Inferior parietal cortex (tissue), 1 donor: ENCODE results near the gene SH3BP4.

Experiments used
- DNase-seq: peaks from one replicate; pipeline ENCODE4 v3.0.0-alpha.2; 2016; ENCODE audit errors: extremely low spot score

Gene SH3BP4

DNA sequence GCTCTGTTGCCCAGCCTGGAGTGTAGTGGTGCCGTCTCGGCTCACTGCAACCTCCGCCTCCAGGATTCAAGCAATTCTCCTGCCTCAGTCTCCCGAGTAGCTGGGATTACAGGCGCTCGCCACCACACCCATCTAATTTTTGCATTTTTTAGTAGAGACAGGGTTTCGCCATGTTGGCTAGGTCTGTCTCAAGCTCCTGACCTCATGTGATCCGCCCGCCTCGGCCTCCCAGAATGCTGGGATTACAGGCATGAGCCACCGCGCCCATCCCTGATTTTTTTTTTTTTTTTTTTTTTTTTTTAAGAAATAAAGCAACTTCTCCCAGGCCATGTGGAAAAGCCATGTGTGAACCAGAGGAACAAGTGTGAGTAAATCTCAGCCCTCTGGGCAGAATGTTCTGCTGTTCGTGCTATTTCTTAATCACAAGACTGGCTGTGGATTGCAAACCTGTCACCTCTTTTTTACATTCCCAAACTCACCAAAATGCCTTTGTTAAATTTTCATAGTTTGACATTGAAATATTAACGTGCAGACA is 6.4 kb upstream of the SH3BP4 start:
- DNase-seq, result no peak

DNA sequence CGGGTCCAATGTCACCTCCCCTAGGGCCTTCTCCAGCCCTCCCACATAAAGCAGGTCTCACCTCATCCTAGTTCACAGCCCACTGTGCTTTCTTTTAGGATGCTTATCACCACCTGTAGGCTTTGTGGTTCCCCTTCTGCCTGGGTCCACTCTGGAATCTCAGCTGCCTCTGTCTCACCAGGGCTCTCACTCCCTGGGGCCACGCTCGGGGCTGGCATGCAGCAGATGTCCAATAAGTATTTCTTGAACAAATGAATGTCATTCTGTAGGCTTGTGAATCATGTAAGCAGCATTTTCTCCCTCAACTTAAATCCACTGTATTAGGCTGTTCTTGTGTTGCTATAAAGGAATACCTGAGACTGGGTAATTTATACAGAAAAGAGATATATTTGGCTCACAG is 4.3 kb upstream of the SH3BP4 start:
- no peak for DNase-seq

DNA sequence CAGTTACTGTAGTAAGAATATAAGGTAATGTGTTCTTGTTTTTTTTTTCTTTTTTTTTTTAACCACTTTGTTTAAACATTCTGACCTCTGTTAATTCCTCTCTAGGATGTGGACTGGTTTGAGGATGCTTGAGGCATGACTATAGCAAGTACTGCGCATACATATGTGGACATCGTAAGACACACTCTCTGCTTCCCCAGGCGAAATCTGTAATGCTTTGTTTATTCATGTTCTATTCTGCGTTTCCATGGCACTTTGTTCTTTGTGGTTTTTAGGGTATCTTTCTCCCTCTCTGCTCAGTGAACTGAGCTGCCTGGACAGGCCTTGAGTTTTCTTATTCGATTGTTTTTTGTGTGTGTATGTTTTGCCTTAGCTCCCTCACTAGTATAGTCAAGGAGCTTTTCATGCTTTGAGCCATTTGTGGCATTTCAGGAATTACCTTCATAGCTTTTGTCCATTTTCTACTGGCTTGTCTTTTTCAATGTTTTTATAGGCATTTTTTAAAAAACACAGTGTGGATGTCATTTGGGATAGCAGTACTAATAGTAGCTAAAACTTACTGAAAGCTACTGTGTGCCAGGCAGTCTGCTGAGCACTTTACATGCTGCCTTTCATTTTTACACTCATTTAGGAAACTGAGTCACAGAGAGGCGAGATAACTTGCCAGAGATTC is 1.9 kb upstream of the SH3BP4 start:
- no peak for DNase-seq

DNA sequence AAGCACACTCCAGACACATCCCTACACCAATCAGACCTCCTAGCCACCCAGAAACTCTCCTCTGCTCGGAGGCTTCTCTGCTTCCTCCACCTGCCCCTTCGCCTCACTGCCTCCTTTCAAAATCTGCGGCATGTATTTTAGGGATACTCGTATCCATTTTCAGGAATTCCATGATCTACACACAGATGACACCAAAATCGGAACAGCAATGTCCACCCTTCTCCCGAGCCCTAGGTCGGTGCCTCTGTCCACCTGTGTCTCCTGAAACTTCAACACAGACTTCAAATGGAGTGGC is 1.4 kb upstream of the SH3BP4 start:
- no peak for DNase-seq

DNA sequence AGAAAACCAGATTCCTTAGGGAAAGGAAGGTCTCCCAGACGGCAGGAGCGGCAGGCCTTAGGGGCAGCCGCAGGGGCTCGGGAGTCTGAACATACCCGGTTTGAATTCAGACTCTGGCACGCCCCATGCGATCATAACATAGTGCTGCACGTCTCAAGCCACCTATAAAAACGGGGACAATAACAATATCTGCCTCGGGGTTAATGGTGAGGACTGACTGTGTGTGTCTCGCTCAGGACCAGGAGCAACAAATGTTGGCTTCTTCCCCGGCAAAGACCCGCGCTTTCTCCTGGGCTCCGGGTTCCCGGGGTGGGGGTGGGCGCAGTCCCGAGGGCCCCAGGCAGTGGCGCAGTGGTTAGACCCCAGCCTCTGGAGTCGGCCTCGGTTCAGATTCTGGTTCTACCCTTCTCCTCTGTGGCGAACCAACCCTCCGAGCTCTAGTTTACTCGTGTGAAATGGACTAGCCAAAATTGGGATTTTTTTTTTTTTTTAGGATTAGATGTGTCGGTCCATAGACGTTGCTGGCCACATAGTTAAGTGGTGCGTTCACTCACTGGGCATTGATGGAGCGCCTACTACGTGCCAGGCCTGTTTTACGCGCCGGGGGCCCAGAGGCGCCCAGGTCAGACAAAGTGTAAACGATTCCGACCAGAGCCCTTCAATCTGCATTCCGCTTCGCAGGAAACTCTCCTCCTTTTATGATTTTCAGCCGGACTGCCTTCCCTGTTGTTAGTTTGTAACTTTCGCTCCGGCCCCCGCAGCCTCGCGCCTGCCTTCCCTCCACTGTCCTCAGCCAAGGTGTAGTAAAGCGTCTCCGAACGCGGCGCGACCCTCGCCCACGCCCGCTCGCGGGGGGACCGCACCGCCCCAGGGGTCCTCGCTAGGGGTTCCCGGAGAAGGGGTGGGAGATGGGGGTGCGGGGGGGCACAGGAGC is 820 bp upstream of the SH3BP4 start:
- no peak for DNase-seq

DNA sequence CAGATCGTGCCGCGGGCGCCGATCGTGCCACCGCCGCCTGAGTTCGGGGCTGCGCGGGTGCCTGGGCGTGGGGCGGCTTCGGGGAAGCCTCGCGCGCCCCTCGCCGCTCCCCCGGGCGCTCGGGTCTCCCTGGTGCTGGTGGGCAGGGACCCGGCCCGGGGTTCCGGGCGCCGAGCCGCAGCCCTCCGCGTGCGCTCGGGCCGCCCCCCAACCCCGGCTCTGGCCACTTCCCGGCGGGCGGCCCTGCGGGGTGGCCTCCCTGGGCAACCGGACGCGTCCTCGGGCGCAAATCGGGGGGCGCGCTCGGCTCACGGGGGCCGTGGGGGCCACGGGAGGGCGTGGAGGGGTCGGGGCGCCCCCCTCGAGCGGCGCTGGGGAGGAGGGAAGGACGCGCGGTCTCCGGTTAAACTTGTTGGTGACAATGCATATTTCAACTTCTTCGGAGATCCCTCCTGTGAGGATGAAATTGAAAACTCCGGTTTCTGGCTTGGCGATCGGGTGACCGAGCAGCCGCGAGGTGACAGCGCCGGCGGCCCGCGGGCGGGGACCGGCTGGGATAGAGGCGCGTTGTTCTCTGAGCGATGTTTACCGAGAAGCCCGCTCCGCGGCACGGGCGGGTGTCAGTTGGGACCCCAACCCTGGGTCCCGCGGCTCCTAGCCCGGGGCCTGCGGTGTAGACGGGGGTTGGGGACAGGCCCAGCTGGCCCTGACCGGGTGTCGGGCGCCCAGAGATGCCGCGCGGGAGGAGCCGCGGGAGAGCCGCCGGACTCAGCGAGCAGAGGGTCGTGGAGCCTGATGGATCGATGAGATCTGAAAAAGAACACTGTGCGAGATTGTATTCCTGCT is 676 bp downstream of the SH3BP4 start:
- DNase-seq, result no peak

DNA sequence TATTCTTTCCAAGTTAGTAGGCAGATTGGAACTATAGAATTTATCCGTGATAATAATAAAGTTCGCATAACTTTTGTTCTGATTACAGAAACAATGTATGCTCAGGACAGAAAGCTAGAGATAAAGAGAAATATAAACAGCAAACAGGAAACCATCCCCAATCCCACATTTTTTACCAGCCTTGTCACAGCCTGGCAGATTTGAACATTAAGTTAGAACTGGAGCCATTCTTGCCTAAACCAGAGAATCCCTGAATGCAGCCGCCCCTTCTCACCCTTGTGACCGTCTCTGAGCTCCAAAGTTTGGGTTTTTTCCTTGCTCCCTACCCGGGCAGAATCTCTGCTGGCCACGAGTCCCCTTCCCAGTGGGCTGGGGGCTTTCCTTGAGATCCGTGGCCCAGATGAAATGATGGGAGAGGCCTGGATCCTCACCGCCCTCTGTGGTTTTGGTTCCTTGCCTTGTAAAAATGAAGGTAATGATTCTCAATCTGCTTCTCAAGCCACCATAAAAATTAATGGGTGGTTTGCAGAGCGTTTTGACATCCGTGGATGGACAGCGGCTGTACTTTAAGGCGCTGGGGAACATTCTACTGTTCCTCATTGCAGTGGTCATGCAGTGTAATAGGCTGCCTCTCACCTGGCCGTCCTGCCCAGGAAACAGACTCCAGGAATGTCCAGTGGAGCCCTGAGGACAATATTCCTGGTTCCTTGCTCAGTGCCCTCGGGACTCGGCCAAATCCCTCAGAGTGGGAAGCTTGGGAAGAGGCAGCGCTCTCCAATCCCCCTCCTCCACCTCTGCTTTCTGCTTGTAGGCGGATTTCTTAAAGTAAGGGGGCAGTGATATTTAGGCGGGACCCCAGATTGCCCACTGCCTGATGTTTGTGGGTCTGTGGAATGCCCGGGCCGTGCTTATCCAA is 1.6 kb downstream of the SH3BP4 start:
- no peak for DNase-seq

DNA sequence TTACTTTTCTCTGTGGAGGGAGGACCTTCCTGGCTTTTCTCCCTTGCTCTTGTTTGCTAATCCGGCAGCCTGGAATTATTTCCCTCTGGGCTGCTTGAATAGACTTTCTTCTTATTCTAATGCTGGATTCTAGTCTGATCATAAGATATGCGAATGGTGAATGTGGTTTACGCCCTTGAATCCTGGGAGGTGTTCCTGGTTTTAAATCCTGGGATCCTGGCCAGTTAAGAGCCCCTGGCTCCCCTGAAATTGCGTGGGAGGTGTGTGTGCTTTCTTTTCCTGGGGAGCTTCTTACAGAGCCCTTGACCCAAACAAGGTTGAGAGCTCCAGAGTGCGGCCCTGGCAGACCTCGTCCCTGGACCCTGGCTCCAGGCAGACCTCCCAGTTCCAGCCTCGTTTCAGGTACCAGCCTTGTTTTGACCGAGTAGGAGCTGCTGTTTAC is 2.8 kb downstream of the SH3BP4 start:
- DNase-seq, result no peak

DNA sequence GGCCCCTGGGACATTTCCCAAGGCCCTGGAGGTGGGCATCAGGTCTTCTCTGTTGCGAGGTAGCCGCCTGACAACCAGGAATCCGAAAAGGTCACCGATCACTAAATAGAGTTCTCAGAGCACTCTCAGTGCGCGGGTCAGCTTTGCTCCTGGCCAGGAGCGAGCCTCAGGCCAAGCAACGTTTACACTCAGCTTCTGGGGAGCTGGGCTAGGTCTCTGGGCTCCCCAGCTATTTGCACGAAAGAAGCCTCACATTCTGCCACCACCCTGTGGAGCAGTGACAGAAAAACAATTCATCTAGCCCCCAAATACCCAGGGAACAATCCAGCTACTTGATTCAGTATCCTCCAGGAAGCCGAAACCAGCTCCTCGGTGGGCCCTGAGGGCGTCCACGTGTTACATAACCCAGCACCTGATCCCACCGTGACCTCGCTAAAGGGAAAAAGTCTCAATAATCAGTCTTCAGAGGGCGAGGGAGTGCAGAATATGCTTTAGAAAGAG is 3.3 kb downstream of the SH3BP4 start:
- DNase-seq, result no peak

DNA sequence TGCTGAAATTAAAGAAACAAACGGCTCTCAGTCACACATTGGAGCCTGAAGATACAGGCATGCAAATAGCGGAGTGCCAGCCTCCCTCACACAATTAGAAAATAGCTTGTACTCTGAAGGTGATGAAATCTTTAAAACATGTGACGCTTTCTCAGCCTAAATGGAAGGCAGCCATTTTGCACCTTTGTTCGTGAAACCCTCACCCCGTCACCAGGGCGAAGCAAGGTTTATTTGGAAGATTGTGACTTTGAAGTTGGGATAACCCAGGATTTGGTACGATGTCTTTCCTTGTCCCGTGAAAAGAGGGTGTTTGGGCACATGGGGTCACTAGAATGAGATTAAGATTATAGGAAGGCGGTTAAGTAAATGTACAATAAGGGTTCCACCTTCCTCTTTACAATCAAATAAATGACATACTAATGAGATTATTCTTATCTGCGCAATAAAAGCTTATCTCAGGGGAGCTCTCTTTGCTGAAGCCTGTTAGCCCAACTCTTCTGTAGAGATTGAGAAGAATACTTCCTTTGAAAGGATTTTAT is 4.2 kb downstream of the SH3BP4 start:
- no peak for DNase-seq

DNA sequence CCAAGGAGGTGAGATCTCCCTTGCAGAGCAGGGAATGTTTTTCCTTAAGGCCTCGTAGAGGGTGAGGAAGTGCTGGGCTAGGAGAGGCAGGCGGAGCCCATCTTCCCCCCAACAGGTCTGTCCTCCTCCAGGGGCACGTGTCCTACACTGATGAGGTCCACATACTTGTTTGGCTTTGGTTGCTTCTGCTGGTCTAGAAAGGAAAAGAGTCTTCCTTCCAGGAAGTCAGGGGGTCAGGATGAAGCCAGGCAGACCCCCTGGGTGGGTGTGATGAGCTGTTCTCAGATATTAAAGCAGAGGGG is 6.0 kb downstream of the SH3BP4 start:
- DNase-seq, result no peak

DNA sequence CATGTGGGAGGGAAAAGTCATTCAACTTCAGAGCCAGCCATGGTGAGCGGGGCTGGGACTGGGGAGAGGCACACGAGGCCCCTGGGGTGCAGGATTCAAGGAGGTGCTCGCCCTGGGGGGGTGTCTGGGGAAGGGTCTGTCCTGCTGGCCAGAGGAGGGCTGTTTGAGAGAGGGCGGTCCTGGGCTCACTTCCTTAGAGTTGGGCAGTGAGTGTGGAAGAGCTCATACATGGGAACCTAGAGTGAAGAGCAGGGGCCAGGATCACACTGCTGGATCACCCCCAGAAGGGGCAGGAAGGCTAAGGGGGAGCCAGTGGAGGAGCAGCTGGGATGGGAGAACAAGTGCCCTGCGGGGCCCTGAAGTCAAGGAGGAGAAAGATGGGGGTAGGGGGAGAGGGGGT is 6.5 kb downstream of the SH3BP4 start:
- DNase-seq, result no peak

DNA sequence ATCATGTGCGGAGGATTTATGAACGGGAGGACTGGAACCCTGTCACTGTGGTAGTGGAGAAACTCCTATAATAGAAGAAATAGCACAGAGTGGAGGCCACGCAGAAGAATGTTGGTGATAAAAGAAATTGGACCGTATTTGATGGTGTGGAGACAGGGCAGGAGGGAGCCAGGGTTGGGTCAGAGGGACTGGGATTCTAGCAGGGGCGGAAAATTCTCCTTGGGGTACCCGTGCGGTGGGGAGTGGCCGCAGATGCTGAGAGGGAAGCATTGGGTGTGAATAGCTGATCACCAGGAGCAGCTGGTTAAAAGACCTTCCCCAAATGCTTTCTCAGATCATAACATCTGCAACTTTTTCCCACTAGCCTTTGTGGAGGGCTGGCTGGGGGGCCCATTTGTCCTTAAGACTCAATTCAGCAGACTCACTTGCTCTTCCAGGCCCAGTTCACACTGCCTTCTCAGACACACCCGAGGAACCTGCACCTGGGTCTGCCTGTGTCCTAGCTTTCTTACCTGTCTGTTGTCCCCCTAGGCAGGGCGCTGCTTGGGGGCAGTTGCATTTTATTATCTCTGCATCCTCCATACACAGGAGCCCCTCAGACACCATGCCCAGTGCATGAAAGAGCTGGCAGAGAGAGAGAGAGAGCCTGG is 7.1 kb downstream of the SH3BP4 start:
- DNase-seq, result no peak

DNA sequence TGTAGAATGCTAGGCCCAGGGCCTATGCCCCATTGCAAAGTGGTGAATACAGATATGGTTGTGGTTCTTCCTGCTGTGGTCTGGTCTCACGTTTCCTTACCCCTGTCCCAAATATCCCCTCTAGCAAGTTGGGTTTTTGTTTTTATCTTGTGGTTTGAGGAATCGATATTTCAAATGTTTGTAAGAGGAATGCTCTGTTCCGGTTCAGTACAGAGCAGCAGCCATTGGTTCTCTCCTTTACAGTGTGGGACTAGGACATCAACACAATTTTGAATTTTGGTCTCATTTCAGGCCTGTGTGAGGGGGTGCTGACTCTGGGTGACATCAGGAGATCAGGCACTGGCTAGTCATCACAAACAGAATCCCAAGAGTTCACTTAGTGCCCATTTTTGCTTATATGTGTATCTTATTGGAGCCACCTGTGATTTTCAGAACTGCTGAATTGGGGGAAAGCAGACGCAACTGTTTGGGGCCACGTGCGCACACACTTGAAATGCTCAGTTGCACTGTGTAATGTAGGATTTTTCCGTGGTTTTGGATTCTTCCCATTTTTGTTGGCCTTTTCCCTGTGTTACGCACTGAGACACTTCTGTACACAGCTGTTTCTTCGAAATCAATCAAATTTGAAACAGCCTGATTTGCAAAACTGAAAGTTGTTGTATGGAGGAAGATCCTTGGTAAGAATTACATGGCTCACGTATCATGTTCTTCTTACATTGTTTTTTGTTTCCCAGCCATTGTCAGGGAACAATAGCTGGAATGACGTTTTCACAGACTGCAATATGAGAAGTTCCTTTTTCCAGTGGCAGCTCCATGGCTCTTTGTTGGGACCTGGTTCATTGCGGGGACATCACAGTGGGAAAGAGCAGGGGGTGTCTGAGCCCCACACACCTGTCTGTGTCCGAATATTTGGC is 8.6 kb downstream of the SH3BP4 start:
- DNase-seq, result peak; percentile 66

DNA sequence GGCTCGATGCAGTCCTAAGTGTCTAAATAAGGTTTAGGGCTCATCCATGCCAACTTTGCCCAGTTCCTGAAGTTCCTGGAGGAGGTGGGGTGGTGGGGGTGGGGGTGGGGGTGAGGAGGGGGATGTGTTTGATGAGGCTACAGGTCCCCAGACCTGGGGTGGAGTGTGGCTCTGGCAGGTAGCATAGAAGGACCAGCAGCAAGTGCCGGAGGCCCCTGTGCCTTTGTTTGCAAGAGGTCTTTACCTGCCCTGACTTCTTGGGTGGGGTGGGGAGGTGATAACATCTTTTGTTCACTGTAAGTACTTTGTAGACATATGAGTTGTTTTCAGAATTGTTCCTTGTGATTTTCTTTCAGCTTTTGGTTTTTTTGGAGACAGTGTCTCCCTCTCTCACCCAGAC is 10.0 kb downstream of the SH3BP4 start:
- DNase-seq, result no peak

DNA sequence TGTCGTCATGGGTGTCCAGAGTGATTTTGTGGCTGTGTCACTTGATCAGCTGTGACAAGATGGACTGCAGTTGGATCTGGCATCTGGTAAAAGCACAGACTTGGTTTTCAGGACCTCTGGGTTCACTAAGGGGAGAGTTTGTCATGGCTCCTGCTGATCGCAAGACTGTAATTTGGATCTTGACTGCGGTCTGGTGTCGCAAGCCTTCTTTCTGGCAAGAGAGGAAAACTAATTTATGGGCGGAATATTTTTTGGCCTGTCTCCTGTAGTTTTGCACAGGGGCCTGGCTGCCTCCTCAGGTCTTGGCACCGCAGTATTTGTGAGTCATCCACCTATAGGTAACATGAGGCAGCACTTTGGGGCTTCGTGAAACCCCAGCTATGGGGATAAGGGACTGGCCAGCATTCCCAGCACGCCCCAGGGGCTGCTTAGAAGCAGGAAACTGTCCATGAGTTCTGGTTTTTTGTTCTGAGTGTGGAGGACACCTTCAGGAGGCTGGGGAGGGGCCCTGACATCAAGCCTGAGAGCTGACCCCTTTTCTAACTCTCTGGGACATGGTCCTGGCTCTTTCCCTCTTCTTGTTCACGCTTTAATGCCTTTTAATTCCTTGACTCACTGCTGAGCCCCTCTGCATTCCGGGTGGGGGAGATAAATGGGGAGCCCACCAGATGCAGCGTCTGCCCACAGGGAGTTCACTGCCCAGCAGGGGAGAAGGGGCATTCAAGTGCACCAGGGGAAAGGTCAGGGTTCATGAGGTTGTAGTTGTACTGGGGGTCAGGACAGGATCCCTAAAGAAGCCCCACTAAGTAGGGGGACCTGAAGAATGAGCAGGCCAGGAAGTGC is 12.2 kb downstream of the SH3BP4 start:
- DNase-seq, result no peak

DNA sequence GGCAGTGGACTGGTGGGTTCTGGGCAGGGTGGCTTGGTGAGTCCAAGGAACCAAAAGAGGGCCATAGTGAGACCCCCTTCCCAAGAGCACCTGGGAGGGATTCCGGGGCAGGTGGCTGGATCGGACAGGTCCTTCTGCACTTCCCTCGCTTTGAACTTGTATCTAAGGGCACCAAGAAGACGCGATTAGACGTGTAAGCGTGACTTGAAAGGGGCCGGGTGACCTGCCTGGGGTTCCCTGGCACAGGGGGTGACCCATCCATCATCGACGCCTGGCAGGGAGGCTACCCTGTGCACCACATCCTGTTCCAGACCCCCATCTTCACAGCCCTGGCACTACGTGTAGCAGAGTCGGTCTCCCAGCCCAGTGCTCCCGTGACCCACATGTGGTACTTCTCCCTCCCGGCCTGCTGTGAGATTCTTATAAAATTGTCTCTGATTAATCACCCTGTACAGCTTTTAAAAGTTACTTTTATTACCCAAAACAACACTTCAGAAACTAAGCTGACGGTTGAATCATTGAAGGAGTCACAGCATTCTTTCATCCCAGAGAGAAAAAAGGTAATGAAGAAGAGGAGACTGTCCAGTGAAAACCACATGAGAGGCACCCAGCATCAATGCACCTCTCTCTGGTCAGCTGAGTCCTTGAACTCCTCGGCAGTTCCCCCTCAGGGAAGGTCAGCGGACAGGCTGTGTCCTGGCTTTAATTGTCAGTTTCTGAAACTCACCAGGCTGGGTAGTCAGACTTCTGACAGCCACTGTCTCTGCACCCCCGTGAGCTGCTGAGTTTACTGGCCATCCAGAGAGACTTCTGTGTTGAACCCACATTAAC is 13.0 kb downstream of the SH3BP4 start:
- DNase-seq, result no peak
